IPS-15b (cell line): Measurements from ENCODE around the gene RXFP3.

Source experiments
- H3K27me3 ChIP-seq: one replicate; pipeline ENCODE4 v1.6.1; 2013; ENCODE audit warnings: low read length; ENCODE audit not compliant: control insufficient read depth, insufficient read depth
- H3K36me3 ChIP-seq: one replicate; pipeline ENCODE4 v1.6.1; 2013; ENCODE audit warnings: low read length; ENCODE audit not compliant: control insufficient read depth, insufficient read depth
- H3K4me1 ChIP-seq: one replicate; pipeline ENCODE4 v1.6.1; 2013; ENCODE audit warnings: mild to moderate bottlenecking, low read length; ENCODE audit not compliant: control insufficient read depth, insufficient read depth
- H3K4me3 ChIP-seq: one replicate; pipeline ENCODE4 v1.5.1; 2013; ENCODE audit warnings: low read depth, low read length
- H3K9ac ChIP-seq: one replicate; pipeline ENCODE4 v1.6.1; 2013; ENCODE audit warnings: low read depth, mild to moderate bottlenecking, low read length
- H3K9me3 ChIP-seq: one replicate; pipeline ENCODE4 v1.6.1; 2013; ENCODE audit warnings: mild to moderate bottlenecking, low read length; ENCODE audit not compliant: control insufficient read depth, insufficient read depth

Gene RXFP3

DNA sequence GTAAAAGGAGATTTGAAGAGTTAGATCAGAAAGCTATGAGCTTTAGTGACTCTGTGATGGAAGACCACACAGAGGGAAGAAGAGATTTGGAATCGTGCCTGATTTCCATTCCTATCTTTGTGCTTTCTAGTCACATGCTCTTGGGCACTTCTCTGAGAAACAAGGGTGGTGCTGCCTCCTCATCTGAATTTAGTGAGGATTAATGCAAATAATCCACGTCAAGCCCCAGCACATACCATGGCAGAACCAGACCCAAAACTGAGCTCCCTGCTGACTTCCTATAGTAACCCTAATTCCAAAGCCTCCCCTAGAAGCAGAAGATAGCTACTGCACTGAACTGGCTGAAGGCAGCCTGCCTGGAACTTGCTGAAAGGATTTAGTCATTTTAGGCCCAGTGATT is 30.6 kb downstream of the RXFP3 start:
- Histone ChIP-seq H3K4me1 (peaks cover 3% of the 10 kb centered on the region), H3K27me3 (no peaks in the 10 kb centered on the region), H3K9ac (no peak overlapping the region), H3K4me3 (no peak overlapping the region), H3K9me3 (no peaks in the 10 kb centered on the region), H3K36me3 (no peaks in the 10 kb centered on the region)

DNA sequence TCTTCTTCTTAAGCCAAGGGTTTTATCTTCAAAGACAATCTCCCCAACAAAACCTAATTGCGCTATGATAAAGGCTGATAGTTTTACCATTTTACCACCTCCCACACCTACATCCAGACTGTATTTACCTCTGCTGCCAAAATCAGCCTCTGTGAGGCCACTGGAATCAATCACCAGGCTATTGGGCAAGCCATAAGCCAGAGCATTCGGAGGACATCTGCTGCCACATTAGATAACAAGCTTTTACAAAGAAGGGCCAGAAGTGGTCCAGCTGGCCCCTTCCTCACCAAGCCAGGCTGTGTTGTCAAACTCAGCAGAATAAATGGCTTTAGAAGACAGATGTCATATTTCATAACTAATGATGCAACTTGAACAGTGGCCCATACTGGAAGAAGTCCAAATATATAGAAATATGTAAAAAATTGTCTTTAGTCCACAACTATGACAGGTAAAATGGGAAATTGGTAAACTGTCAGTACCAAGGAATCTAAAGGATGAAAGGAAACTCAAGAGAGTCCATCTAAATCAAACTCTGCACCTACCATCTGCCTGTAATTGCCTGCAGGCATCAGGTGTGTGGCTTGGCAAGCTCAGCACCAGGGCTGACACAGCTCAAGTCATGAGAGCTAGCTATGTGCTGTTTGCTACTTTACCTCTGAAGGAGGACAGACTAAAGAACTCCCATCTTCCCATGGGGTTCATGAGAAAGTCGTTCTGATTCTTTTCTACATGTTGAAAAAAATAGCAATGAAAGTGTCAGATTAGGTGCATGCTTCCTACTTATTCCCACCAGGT is 32.2 kb downstream of the RXFP3 start:
- Histone ChIP-seq H3K4me3 (no peak overlapping the region), H3K4me1 (peaks cover 3% of the 10 kb centered on the region), H3K9me3 (no peaks in the 10 kb centered on the region), H3K27me3 (no peaks in the 10 kb centered on the region), H3K36me3 (no peaks in the 10 kb centered on the region), H3K9ac (no peak overlapping the region)

DNA sequence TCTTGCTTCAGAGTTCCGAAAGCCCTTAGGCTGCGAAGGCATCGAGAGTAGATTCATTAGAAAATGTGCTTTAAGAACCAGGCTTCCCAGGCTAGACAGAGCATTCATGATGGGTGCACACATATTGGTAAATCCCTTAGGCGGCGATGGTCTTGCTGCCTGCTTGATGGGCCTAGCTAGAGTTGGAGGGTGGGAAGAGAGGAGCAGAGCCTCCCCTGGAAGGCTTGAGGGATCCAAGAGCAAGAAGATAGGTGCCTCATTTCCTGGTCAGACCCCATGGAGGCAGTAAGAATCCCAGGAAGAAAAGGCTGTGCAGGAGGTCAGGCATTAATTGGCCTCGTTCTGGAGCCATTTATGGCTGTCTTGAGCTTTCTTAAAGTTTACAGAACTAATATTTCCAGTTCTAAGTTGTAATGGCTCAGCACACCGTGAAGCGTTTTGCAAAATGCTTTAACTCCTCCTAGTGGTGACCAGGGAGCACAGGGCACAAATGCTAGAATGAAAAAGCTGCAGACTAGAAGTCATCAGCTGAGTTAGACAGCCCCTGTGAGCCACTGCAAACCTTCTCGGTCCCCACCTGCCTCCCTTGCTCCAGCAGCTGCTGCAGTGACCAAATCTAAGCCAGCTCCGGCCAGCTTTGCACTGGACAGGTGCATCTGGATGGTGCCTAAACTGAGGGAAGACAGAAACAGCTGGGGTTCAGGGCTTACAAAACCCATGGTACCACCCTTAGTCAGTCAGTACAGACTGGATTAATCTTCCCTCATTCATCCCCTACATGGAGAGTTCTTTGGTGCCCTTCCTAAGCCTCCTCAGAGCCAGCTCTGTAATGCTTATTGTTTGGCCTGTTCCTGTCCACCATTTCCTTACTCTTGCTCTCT is 33.6 kb downstream of the RXFP3 start:
- H3K9ac ChIP-seq = no peak overlapping the region
- H3K4me1 ChIP-seq = peaks cover 3% of the 10 kb centered on the region
- H3K27me3 ChIP-seq = no peaks in the 10 kb centered on the region
- H3K4me3 ChIP-seq = no peak overlapping the region
- no peaks in the 10 kb centered on the region for H3K36me3 ChIP-seq
- H3K9me3 ChIP-seq = no peaks in the 10 kb centered on the region

DNA sequence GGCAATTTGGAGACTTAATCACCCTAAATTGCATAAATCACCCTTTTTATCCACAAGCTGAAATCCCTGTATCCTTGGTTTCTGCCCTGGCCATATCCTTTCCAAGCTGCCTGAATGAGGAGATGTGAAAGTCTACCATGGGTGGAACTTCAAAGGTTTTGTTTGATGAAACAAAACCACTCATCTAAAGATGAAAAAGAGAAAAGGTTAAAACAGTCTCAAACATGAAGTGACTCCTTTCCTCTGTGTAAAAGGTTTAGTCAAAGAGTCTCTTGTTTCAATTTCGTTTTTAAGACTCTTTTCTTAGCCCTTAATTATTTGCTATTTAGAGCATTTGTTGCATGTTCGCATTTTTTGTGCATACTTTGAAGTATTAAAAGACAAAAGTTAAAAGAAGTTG is 37.1 kb downstream of the RXFP3 start:
- Histone ChIP-seq H3K4me3 (no peak overlapping the region), H3K36me3 (no peaks in the 10 kb centered on the region), H3K9ac (no peak overlapping the region), H3K4me1 (peaks cover 10% of the 10 kb centered on the region), H3K9me3 (no peaks in the 10 kb centered on the region), H3K27me3 (no peaks in the 10 kb centered on the region)

DNA sequence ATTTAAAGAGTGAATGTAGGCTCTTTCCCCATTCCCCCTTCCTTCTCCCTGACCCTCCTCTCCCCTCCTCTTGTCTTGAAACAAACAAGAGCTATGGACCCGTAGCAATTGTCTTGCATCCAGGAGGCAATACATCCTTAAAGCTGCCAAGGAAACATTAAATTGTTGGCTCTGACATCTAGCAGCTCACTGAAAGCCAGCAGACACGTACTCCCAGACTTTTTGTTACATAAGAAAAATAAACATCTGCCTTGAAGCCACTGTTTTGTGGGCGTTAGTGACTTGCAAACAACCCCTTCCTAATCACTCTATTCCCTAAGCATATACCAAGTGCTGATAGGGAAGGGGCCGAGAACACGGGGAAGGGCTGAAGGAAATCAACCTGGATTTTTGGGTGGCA is 39.7 kb downstream of the RXFP3 start:
- H3K36me3 ChIP-seq = no peaks in the 10 kb centered on the region
- H3K9me3 ChIP-seq = no peaks in the 10 kb centered on the region
- H3K4me1 ChIP-seq = peaks cover 7% of the 10 kb centered on the region
- no peaks in the 10 kb centered on the region for H3K27me3 ChIP-seq
- H3K4me3 ChIP-seq = no peak overlapping the region
- no peak overlapping the region for H3K9ac ChIP-seq

DNA sequence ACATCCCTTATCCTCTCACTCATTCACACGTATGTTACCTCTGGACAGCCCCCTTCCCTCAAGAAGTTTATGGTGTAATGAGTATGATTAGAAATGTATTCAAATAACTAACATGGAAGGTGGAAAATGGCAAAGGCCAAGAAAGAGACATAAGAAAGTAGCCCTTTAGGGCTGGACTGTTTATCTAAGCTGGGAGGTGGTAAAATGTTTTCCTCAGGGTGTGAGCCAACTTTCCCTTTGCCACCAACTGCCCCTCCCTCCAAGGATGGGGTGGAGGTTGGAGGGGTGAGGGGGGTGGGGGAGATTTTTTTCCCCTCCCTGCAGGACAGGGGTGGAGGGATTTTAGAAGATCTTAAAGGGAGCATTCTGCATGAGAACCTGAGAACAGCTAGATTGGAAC is 40.1 kb downstream of the RXFP3 start:
- Histone ChIP-seq H3K9ac (no peak overlapping the region), H3K36me3 (no peaks in the 10 kb centered on the region), H3K9me3 (no peaks in the 10 kb centered on the region), H3K4me3 (no peak overlapping the region), H3K4me1 (peaks cover 7% of the 10 kb centered on the region), H3K27me3 (no peaks in the 10 kb centered on the region)

DNA sequence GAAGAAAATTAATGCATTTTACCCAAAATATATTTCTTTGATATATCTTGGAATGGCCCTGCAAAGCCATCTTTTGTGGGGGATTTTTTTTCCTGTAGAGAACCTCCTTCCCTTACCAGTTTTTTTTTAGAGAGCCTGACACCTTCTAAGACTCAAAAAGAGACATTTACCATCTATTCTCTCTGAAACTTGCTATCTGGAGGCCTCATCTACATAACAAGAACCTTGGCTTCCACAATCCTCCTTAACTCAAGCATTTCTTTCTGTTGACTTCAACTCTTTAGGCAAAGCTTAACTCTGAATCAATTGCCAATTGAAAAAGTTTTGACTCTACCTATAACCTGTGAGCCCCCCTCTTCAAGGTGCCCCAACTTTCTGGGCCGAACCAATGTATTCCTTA is 42.1 kb downstream of the RXFP3 start:
- no peaks in the 10 kb centered on the region for H3K9me3 ChIP-seq
- peaks cover 7% of the 10 kb centered on the region for H3K4me1 ChIP-seq
- H3K36me3 ChIP-seq = no peaks in the 10 kb centered on the region
- no peak overlapping the region for H3K4me3 ChIP-seq
- no peak overlapping the region for H3K9ac ChIP-seq
- H3K27me3 ChIP-seq = no peaks in the 10 kb centered on the region

DNA sequence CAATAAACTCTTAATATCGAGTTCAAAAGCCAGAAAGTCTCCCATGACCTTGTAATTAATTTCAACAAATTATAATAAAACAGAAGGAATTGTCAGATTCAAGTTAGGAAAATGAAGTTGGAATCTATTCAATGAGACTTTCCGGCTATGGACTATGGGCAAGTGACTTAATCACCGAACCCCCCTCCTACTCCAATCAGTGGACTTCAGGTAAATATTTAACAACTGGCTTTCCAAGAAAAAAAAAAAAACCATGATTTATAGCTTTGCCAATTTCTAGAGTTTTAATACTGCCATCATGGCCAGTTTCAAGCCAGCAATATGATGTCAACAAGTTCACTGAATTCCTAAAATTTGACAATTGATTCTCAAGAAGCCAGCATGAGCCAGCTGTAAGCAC is 43.8 kb downstream of the RXFP3 start:
- Histone ChIP-seq H3K36me3 (no peaks in the 10 kb centered on the region), H3K4me3 (no peak overlapping the region), H3K9me3 (no peaks in the 10 kb centered on the region), H3K27me3 (no peaks in the 10 kb centered on the region), H3K9ac (no peak overlapping the region), H3K4me1 (peaks cover 7% of the 10 kb centered on the region)

DNA sequence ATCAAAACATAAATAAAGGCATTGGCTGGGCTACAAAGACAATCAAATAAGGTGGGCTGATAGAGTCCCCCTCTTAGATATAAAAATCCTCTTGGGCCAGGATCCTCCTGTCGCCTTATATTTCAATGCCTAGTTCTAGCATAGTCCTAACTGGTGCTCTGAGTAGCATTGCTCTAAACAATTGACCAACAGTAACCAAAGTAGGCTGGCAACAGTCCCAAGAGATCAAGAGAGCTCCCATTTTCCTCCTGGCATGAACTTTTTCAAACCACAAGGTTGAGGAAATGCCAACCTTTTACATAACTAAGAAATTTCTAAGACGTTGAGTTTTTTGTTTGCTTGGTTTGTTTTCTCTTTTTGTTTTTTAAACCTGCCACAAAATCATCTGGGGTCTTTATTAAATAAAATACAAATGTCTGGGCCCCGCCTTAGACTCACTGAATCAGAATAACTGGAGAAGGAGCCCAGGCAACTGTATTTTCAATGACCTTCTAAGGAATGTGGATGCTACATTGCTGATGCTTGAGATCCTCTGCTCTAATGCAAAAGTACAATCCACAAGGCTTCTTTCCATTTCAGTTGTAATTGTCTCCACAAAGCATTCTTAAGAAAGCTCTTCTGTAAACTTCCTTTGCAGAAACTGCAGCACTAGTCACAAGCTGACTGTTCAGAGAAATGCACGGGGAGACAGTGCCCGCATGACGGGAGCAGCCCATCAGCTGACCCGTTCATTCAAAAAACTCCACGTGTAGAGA is 45.4 kb downstream of the RXFP3 start:
- Histone ChIP-seq H3K4me1 (peaks cover 4% of the 10 kb centered on the region), H3K36me3 (no peaks in the 10 kb centered on the region), H3K4me3 (no peak overlapping the region), H3K27me3 (no peaks in the 10 kb centered on the region), H3K9me3 (no peaks in the 10 kb centered on the region), H3K9ac (no peak overlapping the region)

DNA sequence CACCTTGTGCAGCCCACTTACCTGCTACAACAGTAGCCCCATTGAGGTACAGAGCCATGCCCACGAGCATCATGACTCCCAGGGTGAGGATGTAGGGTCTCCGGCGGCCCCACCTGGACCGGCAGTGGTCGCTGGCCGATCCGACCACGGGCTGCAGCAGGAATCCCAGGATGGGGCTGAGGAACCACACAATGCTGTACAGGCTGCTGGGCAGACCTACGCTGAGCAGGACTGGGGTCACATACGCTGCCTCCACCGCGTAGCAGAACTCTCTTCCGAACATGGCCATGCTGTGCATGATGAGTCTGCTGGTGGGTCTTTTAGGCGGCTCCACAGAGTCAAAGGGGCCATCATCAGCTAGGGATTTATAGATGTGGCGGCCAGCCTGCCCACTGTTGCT is 48.0 kb downstream of the RXFP3 start:
- Histone ChIP-seq H3K4me3 (no peak overlapping the region), H3K9ac (no peak overlapping the region), H3K27me3 (no peaks in the 10 kb centered on the region), H3K36me3 (no peaks in the 10 kb centered on the region), H3K9me3 (no peaks in the 10 kb centered on the region), H3K4me1 (no peaks in the 10 kb centered on the region)

DNA sequence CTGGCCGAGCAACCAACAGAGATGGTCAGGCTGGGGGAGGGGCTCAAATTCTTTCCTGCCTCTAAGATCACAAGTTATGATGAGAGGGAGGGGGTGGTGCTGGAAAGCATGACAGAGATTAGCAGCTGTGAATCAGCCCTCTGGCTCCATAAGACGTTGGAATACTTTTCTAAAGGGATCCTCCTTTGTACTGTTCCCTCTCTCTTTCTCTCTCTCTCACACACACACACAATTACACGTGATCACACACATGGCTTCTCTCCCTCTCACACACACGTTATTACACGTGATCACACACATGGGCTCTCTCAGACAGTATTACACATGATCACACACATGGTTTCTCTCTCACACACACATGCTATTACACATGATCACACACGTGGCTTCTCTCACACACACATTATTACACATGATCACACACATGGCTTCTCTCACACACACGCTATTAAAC is 48.5 kb downstream of the RXFP3 start, which contains the start of gene SLC45A2:
TSS of gene SLC45A2 (minus strand) at position 23 of the 454 bp plus-strand sequence. CDS start 110 bp downstream, outside the sequence.
- Histone ChIP-seq H3K9ac (no peak within 1 kb of the TSS), H3K4me1 (no peaks in the 10 kb centered on the region), H3K4me3 (no peak within 1 kb of the TSS), H3K36me3 (no peaks in the 10 kb centered on the region), H3K9me3 (no peaks in the 10 kb centered on the region), H3K27me3 (no peaks in the 10 kb centered on the region)
